Progenitor cell of endocrine pancreas (in vitro differentiated cells): Measurements from ENCODE around the gene SLC22A12. TPM values are rescaled to one million over a fixed set of nuclear protein-coding genes. Genes with fewer than 3 reads are reported as not detected.

ENCODE experiments used
- DNase-seq: peaks from one replicate; pipeline ENCODE4 v3.0.0; 2021; ENCODE audit warnings: low spot score; ENCODE audit not compliant: unreplicated experiment
- H3K27ac Mint-ChIP-seq: 2 replicates; pipeline ENCODE4 v1.8.0; 2021; ENCODE audit warnings: mild to moderate bottlenecking, moderate library complexity, mixed read lengths
- H3K27me3 Mint-ChIP-seq: 2 replicates; pipeline ENCODE4 v1.8.0; 2021; ENCODE audit warnings: mixed read lengths
- H3K36me3 Mint-ChIP-seq: 2 replicates; pipeline ENCODE4 v1.8.0; 2022; ENCODE audit warnings: mixed read lengths; ENCODE audit not compliant: insufficient read depth
- H3K4me1 Mint-ChIP-seq: 2 replicates; pipeline ENCODE4 v1.8.0; 2021; ENCODE audit warnings: low read depth, mixed read lengths
- H3K4me3 Mint-ChIP-seq: 2 replicates; pipeline ENCODE4 v1.8.0; 2021; ENCODE audit warnings: low read depth, mild to moderate bottlenecking, moderate library complexity, mixed read lengths
- H3K9me3 Mint-ChIP-seq: 2 replicates; pipeline ENCODE4 v1.8.0; 2021; ENCODE audit warnings: low read depth, mixed read lengths
- CTCF ChIP-seq: fragments of 200-600 bp; sonication (generic); IDR thresholded peaks from one replicate; pipeline ENCODE4 v1.5.0; 2021; ENCODE audit warnings: antibody characterized with exemption, mild to moderate bottlenecking; ENCODE audit not compliant: unreplicated experiment
- total RNA-seq: library from RNA; stranded (reverse); gene quantifications from 2 replicates; pipeline ENCODE4 v1.2.1, GENCODE V29; 2021

Gene SLC22A12
- total RNA-seq, 1 donor from 2014 or later = not detected

DNA sequence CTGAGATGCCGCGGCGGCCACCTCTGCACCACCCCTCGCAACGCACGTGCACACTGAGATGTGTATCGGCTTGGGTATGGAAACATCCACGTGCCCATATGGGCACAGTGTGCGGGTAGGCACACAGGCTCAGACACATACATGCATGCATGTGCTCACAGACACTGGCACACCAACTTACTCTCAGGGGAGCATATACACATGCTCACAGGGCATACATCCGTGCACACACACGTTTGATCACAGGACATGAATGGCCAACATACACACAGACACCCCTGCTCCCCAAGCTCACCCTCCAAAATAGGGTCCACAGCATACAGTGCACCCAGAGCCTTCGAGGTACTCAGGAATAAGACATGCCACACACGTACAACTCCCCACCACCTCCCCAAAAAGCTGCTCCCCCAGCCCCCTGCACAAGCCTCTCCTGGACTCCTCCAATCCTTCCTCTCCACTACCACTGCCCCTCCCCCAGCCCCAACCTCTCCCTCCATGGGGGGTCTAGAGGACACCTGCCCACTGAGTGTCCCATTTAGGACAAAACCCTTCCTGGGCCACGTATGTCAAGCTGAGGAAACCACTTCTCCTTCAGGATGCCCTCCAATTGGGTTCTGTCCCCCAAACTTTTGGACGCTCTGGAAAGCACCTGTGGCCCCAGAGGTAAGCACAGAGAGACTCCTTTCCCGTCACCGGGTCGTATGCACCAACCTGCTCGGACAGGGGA lies 53.1 kb downstream of the SLC22A12 start:
- no peak for DNase-seq
- no peaks in the 10 kb centered on the region for H3K36me3 Mint-ChIP-seq
- peaks cover 7% of the 10 kb centered on the region for H3K4me1 Mint-ChIP-seq
- H3K27me3 Mint-ChIP-seq = peaks cover 47% of the 10 kb centered on the region
- no peak for TF ChIP-seq CTCF
- no peaks in the 10 kb centered on the region for H3K9me3 Mint-ChIP-seq
- no peak overlapping the region for H3K27ac Mint-ChIP-seq
- peak overlapping the region; percentile 40 for H3K4me3 Mint-ChIP-seq

- no peak overlapping the region for H3K27ac Mint-ChIP-seq
- no peak for DNase-seq
- TF ChIP-seq CTCF = peak; percentile 39
- peaks cover 8% of the 10 kb centered on the region for H3K4me1 Mint-ChIP-seq
- no peaks in the 10 kb centered on the region for H3K9me3 Mint-ChIP-seq
- H3K36me3 Mint-ChIP-seq = no peaks in the 10 kb centered on the region
- H3K4me3 Mint-ChIP-seq = no peak overlapping the region
- H3K27me3 Mint-ChIP-seq = peaks cover 51% of the 10 kb centered on the region
Observed at GRCh38 chr11:64644647-64645275, 53.7 kb downstream of the SLC22A12 start.

DNA sequence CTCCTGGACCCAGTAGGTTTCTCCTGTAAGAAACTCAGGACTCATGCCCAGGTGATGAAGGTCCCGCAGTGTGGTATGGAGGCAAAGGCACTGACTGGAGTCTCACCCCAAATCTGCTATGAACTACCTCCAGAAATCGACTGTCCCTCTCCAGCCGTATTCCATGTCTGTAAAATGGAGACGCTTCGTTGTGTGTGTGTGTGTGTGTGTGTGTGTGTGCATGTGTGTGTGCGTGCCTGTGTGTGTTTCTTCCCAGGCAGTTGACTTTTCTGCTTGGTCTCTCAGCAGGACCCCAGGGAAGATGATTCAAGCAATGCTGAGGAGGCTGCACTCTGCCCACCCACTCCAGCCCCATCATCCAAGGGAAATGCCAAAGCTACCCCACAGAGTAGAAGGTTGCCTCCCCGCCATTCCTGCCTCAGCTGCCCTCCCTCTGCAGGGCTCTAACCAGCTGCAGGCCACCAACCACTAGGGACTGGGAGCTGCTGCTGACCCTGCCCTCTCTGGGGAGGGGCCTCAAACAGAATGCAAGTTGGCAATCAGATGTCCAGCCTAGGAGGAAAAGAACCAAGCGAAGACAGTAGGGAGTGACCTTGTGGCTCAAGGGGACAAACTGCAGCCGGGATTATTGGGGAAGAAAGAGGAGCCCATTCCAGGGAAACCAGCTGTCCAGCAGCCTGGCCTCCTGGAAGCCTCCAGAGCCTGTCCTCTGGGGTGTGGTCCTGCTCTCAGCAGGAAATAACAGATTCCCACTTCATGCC lies 56.2 kb downstream of the SLC22A12 start:
- Mint-ChIP-seq H3K36me3 (no peaks in the 10 kb centered on the region), H3K9me3 (no peaks in the 10 kb centered on the region), H3K4me3 (no peak overlapping the region), H3K27me3 (peaks cover 67% of the 10 kb centered on the region), H3K4me1 (peaks cover 8% of the 10 kb centered on the region), H3K27ac (no peak overlapping the region)
- no peak for DNase-seq
- no peak for TF ChIP-seq CTCF

GRCh38 chr11:64648551-64648950 lies 57.5 kb downstream of the SLC22A12 start:
- no peak overlapping the region for H3K4me3 Mint-ChIP-seq
- no peak overlapping the region for H3K27ac Mint-ChIP-seq
- H3K27me3 Mint-ChIP-seq = peaks cover 71% of the 10 kb centered on the region

More at GRCh38 chr11:64648551-64648950, 57.5 kb downstream of the SLC22A12 start:
- DNase-seq = no peak
- no peaks in the 10 kb centered on the region for H3K36me3 Mint-ChIP-seq
- H3K4me1 Mint-ChIP-seq = peaks cover 8% of the 10 kb centered on the region
- no peaks in the 10 kb centered on the region for H3K9me3 Mint-ChIP-seq
- TF ChIP-seq CTCF = no peak
